GM13976 (cell line): ENCODE measurements around the gene FOXP1.

Experiments
- DNase-seq: peaks from one replicate; pipeline ENCODE4 v3.0.0; 2012; ENCODE audit warnings: low spot score
- in situ Hi-C: fragments of 300-500 bp; cut with MboI; formaldehyde crosslinking; loops from one replicate; pipeline ENCODE4 v1.12.0; 2022; ENCODE audit warnings: low sequenced_read_pairs, mixed read lengths, inconsistent platforms; ENCODE audit not compliant: unreplicated experiment
- TF ChIP-seq, protein P1 (sequence below): IDR thresholded peaks from 2 replicates; pipeline ENCODE4 v1.5.1; 2012; ENCODE audit warnings: borderline replicate concordance, mild to moderate bottlenecking; ENCODE audit not compliant: insufficient read depth; ENCODE audit errors: extremely low read depth, missing control alignments, control extremely low read depth

Gene FOXP1

DNA sequence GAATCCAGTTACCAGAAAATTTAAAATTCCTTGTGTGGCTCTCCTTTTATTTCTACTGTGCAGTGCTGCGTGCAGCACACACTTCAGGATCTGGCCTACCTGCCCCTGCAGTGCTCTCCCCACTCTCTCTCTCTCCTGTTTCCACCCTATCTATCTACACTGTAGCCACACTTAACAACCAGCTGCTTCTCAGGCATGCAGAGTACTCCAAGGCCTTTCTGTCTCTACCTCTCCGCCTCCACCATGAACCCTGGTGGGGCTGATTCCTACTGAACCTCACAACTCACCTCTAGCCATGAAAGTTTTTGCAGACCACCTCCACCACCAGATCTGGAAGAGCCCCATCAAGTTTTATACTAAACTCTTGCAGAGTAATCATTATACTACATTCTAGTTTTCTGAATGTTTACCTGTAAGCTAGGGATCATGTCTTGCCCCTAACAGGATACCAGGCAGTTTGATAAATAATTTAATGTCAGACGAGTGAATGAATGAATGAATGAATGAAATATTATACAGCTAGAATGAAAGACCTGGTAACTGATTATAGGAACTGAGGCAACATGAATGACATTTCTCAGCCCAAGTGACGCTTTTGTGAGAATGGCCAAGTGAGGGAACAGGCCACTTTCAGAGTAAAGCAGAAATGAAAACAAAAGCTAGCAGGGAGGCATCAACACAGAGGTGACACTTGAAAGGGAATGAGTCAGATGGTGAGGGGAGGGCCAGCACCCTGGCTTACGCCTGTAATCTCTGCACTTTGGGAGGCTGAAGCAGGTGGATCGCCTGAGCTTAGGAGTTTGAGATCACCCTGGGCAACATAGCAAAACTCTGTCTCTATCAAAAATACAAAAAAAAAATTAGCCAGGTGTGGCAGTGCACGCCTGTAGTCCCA, 363.5 kb downstream of the FOXP1 start:
- TF ChIP-seq, protein P1, sequence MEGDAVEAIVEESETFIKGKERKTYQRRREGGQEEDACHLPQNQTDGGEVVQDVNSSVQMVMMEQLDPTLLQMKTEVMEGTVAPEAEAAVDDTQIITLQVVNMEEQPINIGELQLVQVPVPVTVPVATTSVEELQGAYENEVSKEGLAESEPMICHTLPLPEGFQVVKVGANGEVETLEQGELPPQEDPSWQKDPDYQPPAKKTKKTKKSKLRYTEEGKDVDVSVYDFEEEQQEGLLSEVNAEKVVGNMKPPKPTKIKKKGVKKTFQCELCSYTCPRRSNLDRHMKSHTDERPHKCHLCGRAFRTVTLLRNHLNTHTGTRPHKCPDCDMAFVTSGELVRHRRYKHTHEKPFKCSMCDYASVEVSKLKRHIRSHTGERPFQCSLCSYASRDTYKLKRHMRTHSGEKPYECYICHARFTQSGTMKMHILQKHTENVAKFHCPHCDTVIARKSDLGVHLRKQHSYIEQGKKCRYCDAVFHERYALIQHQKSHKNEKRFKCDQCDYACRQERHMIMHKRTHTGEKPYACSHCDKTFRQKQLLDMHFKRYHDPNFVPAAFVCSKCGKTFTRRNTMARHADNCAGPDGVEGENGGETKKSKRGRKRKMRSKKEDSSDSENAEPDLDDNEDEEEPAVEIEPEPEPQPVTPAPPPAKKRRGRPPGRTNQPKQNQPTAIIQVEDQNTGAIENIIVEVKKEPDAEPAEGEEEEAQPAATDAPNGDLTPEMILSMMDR: no peak
- DNase-seq: peak; percentile 45
- in situ Hi-C loops: no loop called here

DNA sequence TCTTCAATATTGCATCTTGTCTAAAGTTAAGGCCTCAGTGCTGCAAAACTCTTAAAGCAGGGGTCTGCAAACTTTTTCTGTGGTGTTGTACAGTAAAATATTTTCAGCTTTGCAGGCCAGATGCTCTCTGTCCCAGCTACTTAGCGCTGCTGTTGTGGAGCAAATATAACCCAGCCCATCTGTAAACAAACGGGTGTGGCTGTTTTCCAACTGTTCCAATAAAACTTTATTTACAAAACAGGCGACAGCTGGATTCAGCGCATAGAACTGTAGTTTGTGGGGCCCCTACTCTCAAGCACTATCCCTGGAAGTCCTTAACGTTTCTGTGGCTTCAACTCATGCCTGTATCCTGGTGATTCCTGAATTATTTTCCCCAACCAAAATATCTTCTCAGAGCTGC, 365.0 kb downstream of the FOXP1 start:
- TF ChIP-seq, protein P1: no peak
- DNase-seq: no peak
- in situ Hi-C loops: no loop called here

DNA sequence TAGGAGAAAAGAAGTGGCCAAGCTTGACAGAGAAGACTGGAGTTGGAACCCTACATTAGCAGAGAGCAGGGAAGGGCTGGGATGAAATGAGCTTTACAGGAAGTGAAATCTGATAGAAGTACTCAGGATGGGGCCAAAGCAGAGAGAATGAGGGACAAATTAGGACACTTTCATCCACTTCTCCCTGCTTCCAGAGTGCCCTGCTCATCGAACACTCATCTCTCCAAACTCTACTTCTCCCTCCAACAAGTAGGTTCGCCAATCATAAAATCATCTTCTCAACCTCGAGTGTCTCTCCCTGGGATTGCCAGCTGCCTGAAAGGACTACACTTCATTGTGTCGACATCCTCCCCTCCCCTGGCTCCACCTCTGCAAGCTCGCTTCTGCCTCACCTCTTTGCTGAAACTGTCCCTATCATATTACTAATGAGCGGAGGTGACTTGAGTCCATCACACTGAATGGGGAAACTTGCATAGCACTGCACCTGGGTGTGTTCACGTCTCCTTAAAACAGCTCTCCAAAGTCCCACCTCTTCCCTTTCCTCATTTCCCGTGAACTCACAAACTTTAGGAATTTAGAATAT, 365.8 kb downstream of the FOXP1 start:
- TF ChIP-seq, protein P1: no peak
- no peak for DNase-seq
- in situ Hi-C loops: no loop called here

DNA sequence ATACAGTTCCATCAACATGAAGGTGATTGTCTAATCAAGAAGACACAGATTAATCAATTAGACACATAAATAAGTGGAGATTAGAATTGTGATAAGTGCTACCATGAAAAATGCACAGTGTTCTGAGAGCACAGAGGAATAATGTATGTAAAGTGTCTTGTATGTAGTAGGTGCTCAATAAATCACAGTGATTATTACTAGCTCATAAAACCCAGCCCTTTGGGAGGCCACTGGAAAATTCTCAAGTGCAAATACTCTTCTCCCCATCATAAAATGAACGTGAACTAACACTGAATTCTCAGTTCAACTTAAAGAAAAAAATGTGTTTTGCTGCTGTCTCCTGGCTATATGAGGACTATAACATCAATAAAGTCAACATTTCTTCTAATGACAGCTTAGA, 368.2 kb downstream of the FOXP1 start:
- TF ChIP-seq, protein P1: no peak
- in situ Hi-C loops: no loop called here
- DNase-seq: no peak

DNA sequence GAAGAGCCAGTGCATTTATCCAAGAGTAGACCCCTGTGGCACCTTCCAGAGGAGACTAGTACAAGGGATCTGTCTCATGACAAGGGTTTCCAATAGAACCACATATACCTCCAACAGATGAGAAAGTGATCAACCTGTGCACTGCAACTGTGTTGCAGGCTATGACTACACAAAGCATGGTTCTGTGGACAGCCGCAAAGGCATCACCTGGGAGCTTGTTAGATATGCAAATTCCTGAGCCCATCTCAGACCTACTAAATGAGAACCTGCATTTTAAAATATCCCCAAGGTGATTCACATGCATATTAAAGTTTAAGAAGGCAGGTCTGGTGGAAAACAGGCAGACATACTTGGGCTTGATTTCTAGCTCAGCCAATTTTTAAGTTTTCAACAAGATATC, 368.7 kb downstream of the FOXP1 start:
- in situ Hi-C loops: no loop called here
- TF ChIP-seq, protein P1: no peak
- DNase-seq: no peak

DNA sequence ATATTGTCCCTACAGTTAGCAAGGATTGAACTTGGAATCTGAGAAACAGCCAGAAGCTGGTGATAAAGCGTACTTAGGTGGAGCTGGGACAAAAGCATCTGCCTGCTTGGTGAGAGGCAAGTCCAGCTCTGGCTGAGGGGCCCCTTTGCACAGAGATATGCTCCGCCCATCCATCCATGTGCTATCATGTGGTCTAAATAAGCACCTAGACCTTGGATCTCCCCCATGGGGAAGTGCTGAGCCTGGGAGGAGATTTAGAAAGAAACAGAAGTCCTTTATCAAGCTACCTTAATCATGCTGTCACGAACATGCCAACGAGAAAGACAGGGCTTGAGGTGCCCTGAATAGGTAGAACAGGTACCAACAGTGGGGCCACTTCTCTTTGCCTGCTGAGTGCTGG, 369.5 kb downstream of the FOXP1 start:
- in situ Hi-C loops: no loop called here
- DNase-seq: no peak

More for the DNA sequence above, 369.5 kb downstream of the FOXP1 start:
- TF ChIP-seq, protein P1: no peak
